CD4-positive, alpha-beta T cell treated with Interleukin-4 for 4 hours (primary cell): ENCODE results near the gene TPD52L1.

ENCODE experiments used
- DNase-seq: peaks from one replicate; pipeline ENCODE4 v3.0.0-alpha.2; 2020

TPD52L1 gene

DNA sequence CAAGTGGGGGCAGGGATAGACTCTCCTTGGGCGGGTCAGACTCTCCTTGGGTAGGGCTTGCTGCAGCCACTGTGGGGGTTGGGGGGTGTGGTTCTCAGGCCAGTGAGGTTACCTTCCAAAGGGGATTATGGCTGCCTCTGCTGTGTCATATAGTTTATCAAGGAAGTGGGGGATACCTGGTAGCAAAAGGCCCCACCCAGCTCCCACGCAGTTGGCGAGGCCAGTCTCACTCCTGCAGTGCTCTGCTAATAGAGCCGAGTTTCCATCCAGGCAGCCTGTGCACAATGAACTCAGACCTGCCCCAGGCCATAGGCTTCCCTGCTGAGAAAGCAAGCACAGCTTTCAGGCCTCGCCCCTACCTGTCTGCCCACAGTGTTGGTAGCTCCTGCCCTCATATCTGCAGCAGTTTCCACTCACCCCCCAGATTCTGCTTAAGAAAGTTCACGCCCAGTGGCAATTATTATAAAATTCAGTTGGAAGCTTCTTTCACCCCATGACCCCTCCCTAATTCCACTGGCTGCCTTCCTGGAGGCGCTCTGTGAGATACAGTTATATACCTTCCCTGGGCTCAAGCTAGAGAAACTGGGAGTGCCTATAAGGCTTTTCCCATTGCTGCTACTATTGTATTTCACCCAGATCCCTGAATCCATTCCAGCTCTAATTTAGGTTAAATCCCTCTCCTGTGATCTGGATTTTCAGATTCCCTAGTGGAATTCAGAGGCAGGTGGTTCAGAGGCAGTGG, 92.1 kb downstream of the TPD52L1 start:
- no peak for DNase-seq

DNA sequence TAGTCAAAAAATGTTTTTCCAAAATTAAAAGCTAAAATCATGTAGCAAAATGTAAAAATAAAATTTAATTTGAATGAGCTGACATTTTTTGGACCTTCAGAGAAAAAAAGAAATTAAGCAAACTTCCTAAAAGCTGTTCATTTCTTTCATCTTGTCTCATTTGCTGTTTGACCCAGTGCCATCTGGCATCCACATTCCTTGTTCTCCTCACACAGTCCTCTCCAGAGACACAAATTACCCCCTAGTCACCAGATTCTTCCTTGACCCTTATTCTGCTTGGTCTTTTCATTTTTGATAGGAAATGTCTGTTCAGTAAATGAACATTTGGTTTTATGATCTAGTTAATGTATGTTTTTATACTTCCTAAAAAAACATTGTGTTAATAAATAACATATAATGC, 93.0 kb downstream of the TPD52L1 start:
- no peak for DNase-seq

DNA sequence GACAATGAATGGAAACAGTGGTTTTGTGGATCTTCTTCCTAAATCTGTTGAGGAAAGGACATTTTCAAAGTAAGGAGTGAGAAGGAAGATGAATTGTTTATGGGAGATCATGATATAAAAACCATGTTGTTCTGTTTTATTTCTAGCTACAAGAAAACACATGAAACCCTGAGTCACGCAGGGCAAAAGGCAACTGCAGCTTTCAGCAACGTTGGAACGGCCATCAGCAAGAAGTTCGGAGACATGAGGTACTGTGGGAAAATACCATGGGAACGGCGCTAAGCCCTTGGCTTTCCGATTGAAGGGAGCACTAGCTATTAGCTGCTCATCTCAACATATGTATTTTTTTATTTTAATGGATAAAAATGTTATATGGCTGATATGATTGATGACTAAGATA, 94.6 kb downstream of the TPD52L1 start:
- no peak for DNase-seq

DNA sequence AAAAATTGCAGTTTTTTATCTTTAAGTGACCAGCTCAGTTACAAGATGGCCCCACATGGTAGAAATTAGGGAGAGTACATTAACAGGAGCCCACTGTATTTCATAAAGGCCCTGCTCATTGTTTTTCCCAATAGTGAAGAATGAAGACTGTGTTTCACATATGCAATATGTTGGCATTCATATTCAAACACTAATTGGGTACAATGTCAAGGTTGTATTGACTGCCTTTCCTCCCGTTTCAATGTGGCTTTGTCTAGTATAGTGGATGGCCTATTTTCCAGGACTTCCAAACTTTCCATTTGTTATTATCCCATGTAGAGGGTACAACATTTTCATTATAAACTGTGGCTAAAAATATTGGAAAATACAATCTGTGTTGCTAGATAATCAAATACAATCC, 96.9 kb downstream of the TPD52L1 start:
- DNase-seq, result no peak

DNA sequence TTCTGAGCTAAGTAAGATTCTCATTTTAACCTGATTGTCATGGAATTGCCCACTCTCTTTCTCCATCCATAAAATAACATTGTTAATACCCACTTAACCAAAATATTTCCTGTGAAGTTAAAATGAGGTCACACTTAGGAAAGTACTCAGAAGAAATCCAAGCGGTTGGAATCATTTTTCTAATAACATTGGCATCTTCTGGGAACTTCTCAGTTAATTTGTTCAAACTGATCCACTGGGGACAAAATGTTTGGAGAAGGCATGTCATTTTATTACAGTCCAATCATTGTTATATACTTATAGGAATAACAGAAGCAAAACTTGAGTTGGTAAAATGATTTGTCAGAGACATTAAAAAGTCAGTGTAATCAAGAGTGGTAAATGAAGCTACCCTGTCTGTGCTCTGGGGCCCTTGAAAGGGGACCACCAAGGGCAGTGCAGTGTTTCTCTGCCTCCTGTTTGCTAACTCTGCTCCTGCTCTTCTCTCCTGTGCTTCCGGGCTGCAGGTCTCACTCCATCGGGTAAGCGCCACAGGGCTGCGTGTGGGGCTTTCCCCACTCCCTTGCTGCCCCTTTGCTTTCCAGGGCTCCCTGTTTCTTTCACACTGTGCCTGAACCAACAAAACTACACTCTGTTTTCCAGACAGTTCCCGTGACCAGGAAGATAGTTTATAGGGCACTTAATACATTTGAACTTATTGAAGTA, 98.1 kb downstream of the TPD52L1 start:
- no peak for DNase-seq

DNA sequence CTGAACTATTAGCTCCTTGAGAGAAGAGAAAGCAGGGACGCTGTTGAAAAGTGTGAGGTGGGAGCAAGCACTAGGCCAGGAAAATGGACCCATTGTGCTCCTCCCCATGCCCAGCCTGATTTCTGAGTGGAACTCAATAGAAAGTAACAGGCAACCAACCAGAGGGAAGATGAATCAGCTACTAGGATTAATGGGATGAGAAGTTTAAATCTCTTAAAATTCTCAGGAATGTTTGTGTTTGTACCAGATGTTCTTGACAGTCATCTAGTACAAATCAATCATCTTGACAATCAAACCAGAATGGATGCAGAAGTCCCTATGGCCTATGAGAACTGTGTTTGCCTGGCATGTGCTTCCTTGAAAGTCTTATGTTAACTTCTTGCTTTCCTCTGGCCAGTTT, 99.3 kb downstream of the TPD52L1 start:
- DNase-seq, result no peak

DNA sequence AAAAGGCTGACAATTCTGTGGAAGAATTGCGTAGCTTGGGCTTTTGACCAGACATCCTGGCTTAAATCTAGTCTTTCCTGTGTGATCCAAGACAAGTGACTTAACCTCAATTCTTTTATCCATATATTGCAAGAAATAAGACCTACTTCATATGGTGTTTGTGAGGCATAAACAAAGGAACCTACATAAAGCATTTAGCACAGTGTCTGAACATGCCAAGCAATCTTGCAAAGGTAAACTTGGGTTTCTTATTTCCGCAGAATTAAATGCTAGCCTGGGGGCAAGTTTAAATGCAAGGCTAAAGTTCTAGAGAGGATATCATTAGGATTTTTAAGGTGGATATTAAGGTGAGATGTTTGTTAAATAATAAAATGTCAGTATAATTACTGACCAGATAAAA, 100.3 kb downstream of the TPD52L1 start:
- no peak for DNase-seq

DNA sequence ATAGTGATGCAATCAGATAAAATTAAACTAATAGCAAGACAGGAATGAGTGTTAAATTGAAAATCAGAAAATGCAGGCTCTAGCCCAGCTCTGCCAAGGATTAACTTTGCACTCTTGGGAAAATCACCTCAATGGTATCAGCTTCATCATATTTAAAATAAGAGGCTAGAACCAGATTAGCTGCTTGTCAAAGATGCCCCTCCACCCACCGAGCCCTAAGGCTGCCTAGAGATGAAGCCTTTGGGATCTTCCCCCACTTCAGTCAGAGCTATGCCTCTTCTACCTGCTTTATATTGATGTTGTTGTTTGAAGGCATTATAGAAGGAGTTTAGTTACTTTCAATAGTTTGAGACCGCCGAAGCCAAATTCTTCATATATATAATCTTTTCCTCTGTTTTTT, 100.7 kb downstream of the TPD52L1 start:
- DNase-seq, result no peak

DNA sequence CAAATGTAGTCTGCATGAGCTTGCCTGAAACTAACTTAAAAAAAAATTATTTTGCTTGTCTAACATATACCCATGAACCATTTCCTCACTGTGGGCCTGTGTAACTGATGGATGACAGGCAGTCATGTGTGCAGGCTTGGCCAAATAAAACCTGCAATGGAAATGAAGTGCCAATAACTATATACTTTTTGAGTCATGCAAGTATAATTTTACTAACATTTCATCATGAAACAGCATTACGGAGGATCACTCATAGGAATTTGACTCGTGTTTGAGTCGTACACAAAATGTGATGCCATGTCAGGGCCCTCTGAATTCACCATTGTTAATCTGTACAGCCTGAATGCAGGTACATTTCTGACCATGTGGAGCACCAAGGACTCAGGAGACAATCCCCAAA, 101.6 kb downstream of the TPD52L1 start:
- no peak for DNase-seq

DNA sequence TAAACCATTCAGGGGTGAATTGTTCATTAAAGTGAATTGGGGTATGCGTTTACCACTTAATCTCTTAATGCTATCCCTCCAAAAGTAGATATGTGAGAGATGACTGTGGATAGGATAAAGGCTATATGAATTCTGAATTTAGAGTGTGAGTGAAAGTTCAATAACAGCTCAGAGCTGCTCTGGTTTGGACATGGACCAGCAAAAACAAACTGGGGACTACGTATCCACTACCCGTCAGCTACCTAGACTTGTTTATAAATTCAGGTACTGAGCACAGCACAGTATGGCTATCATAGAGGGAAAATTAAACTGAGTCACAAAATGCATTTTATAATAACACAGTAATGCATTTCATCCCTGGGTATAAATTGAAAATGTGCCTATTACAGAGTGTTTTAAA, 103.8 kb downstream of the TPD52L1 start:
- no peak for DNase-seq

DNA sequence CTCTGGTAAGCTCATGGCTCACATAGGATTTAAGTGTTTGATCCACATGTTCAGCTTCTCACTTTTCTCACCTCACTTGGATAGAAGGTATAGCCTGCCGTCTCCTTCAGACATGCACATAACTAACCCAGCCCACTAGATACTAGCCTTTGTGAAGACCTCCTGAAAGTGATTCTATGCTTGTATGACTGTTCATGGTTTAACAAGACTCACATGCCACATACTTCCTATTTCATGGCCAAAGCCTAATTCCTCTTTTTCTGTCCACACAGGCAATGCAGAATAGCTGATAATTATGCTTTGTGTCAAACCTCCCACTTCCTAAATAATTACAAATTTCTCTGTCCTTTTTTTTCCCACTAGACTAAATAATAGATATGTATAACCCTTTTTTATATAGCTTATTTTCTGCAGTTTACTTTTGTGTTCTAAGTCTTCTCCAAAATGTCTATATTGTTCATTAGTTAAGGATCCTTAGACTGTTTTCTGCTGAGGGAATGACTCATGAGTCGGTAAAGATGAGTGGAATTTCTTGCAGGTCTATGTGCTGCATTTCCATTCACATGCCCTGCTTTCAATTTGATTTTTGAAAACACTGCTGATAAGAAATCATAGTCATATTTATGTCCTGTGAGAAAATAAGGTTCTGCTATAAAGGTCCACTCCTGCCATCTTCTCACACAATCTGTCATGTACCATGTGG, 105.2 kb downstream of the TPD52L1 start:
- DNase-seq, result no peak

DNA sequence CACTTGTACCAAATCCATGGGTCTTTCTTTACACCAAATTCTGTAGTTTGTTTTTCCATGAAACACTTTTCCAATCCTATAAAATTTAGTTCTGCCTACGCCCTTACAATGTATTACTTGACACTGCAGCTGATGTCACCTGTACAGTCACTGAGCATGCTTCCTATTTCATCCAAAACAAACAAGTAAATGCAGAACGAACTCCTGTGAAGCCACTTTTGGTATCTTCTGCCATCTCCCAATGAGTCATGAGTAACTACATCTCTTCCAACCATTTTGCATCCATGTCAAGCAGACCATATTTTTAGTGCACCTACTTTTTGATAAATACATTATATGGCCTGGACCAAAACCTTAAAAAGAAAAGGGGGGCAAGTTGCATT, 105.8 kb downstream of the TPD52L1 start:
- DNase-seq, result no peak

DNA sequence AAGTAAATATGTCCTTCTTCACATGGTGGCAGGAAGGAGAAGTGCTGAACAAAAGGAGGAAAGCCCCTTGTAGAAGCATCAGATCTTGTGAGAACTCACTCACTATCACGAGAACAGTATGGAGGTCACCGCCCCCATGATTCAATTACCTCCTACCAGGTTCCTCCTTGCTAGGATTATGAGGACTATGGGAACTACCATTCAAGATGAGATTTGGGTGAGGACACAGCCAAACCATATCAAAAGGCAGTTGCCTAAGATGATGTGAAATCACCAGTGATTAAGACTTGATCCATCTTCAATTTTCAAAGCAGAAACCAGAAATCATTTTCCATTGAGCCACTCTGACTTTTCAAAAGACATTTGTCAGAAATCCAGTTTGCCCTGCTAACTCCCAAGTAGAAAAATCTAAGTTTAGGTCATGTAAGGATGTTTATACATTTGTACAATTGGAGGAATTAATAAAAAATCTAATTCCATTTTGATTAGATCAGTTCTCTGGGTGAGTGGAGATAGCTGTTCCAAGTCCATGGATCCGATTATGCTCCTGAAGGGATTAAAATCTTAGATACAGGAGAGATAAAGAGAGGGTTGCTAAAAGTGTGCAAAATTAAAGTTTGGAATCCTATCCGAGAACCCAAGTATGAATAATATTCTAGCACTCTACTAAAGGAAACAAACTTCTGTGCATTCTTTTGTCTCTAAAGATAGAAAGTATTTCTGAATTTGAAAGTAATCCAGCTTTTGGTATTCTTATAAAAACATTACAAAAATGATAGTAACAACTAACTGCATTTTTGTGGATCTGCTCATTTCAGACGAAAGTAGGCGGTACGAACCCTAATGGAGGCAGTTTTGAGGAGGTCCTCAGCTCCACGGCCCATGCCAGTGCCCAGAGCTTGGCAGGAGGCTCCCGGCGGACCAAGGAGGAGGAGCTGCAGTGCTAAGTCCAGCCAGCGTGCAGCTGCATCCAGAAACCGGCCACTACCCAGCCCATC, 108.7 kb downstream of the TPD52L1 start:
- no peak for DNase-seq

DNA sequence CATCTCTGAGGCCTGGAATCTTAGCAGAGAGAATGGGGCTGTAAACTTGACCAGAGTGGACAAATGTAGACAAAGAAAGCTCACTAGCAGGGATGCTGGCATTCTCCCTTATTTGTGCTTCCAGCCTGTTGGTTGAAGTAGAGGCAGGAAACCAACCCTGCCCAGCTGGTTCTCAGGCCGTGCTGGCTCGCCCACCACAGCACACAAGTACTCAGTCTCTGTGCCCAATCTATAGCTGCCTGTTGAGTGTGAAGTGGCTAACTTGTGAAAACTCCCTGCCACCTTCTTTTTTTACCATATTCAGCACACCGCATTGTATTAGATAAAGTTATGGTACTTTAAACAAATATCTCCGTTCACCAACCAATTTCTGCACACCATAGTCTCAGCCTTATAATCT, 110.9 kb downstream of the TPD52L1 start:
- DNase-seq, result no peak

DNA sequence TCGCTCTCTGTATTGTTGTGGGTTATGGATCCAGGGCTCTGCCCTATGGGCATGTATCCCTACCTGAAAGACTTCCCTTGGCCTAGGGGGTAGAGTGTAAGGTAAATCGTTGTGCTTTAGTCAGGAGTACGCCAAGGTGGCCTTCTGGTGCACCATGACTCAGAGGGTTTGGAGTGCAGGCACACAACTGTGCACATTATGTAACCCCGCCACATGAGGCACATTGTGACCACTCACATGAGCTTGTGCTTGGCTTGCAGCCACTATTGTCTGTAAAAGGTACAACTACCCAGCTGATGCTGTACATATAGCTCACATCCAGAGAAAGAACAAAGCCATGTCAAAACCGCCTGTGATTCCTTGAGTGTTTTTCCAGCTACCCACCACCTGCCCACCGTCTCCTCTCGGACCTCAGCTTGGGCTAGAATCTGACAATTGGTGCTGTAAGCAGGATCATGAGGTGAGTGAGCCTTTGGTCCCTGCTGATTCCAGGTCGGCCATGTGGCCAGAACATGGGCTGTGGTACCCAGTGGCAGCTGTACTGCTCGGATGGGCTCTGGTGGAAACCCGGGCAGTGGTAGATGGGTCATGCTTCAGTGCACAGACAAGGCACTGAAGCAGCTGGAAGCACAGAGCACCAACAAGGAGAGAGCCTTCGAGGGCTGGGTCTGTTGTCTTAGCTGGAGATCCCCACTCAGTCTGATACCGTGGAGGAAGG, 114.4 kb downstream of the TPD52L1 start:
- no peak for DNase-seq

DNA sequence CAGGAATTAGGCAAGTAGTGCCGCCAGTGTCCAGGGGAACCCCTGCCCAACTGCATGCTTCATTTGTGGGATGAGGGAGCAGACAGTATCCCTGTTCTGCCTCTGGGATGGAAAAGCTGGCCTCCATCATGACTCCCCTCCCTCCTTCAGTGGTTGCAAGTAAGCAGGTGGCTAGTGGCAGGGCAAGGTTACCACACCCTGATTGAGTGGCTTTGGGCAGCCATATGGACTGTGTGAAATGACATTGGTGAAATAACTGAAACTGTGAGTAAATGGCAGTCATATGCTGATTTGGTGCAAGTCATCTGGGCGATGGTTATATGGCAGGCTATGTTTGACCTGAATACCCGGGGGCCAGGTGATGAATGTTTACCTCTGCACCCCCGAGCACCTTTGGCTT, 115.2 kb downstream of the TPD52L1 start:
- DNase-seq, result no peak

DNA sequence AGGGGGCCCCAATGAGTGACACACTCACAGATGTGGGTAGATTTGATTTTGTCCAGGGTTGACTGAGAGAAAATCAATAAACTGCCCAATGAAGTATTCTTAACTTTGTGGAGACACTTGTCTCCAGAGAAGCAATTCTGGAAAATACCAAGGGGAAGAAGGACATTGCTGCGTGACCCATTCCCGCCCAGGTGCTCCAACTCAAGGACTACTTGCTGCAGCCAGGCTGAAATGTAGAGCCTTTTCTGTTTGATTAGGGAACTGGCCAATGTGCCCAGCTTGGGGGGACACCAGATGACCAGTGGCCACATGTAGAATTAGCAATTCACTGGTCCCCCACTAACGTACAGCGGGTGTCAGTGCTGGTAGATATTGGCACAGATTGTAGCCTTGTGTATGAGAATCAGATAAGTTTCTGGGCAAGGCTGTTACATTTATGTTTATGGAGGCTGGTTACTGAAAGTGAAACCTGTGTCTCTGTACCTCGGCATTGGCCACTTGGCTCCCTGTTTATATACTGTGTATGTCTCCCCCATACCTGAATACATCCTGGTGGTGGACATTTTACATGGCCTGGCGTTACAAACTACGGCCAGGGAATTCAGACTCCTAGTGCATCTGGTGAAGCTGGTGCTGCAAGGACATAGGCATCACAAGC, 115.9 kb downstream of the TPD52L1 start:
- no peak for DNase-seq

DNA sequence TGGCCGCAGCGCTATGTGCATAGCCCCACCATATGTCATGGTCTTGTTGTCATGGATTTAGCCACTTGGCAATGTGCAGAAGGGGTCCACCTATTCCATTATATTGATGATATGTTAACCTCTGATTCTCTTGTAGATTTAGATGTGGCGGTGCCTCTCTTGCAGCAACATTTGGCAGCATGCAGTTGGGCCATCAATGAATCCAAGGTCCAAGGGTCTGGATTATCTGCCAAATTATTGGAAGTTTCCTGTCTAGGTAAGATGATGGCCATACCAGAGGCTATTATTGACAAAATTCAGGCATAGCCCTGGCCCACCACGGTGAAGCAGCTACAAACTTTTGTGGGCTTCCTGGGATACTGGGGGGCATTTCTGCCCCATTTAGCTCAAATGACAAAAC, 116.8 kb downstream of the TPD52L1 start:
- no peak for DNase-seq

DNA sequence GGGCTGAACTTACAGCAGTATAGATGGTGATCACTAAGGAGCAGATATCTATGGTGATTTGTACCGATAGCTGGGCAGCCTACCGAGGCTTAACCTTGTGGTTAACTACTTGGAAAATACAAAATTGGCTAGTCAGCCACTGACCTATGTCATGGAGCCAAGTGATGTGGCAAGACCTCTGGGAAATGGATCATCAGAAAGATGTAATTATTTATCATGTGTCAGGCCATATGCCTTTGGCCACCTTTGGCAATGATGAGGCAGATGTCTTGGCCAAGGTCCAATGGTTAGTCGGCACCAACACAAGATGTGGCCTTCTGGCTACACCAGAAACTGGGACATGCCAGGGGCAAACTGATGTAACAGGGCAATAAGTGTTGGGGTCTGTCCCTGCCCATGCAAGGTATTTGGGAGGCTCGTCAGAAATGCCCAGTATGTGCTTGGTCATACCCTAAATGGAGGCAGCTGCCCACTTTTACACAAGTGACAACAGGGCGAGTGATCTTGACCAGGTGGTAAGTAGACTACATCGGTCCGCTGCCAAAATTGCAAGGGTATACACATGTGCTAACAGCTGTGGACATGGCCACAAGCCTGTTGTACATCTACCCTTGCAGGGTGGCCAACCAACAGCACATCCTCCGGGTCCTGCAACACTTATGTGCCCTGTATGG, 118.0 kb downstream of the TPD52L1 start:
- no peak for DNase-seq

DNA sequence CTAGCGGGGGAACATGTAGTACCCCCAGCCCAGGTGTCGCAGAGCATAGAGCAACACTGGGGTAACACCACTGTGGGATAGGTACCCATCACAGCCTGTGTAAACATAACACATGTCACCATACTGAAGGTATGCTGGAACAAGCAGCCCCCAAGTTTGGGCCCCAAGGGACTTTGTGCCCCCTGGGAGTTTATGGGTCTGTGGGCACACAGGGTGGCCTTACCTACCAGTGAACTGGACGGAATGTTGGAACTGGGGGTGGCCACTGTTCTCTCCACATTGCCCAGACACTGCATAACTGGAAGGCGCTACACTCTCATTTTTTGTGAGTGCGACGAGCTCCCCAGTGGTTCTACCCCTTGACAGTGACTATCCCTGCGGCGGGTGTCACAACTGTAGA, 119.7 kb downstream of the TPD52L1 start:
- no peak for DNase-seq

DNA sequence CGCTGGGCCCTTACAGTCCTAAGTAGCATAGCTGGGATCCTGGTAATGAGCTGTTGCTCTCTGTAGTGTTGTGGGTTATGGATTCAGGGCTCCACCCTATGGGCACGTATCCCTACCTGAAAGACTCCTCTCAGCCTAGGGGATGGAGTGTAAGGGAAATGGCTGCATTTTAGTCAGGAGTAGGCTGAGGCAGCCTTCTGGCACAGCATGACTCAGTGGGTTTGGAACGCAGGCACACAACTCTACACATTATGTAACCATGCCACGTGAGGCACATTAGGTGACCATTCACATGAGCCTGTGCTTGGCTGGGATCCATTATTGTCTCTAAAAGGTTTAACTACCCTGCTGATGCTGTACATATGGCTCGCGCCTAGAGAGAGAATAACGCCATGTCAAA, 120.4 kb downstream of the TPD52L1 start:
- no peak for DNase-seq
